ENCODE data around the gene KCNK15.

KCNK15 gene

DNA sequence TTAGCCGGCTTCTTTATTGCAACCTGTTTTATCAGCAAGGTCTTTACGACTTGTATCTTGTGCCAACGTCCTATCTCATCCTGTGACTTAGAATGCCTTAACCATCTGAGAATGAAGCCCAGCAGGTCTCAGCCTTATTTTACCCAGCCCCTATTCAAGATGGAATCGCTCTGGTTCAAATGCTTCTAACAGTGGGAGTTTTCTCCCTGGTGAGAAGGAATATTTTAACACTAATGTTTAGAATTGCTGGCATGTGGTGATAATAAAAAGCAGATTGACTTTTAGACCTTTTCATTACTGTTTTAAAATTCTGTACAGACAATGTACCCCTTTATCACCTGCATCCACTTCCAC, 9.9 kb upstream of the KCNK15 start:
- DNase-seq (ENCODE audit: low read depth in 2 of 3, low spot score in 2 of 3) = no peak

DNA sequence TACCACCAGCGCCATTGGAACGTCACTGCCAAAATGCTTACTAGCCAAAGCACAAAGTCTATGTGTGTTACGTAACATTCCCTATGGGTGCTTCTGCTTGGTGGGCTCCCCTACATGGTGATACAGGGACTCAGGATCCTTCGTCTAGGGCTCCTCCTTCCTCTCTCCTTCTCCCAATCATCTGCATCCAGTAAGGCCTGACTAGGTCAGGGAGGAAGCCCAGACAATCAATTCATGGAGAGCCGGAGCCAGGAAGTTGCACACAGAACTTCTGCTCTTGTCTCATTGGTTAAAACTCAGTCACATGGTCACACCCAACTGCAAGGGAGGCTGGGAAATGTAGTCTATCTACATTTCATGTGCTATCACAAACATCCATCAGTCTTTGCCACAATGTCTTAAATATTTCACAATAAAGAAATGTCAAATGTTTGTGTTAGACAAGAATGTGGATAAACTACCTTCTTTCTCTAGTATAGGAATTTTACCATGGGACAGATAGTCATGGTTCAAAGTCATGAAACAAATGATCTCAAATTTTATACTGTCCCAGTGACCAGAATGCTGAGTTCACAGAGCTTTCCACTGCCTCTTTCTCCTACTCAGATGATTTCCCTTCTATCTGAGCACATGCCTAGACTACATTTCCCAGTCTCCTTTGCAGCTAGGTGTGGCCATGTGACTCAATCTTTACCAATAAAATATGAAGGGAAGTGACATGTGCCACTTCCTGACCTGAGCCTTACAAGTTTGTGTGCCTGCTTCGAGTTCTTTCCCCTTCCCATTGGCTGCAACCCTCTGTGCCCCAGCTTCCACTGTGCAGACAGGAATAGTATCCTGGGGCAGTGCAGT, 9.3 kb upstream of the KCNK15 start:
- DNase-seq (ENCODE audit: low read depth in 2 of 3, low spot score in 2 of 3) = no peak

DNA sequence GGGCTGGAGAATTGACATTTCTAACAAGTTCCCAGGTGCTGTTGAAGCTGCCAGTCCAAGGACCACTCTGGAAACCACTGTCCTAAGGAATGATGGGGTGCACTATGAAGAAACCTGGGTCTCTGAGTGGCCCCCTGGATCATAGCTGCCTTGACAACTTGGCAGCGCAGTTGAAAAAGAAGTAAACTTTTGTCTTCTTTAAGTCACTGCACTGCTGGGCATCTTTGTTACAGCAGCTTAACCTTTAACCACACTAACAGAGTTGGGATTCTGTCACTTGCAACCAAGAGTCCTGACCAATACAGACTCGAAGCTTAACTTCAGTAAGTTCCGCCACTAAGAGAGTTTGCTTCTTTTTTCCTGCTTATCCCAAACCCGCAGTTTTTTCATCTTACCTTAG, 8.5 kb upstream of the KCNK15 start:
- DNase-seq (ENCODE audit: low read depth in 2 of 3, low spot score in 2 of 3) = no peak

DNA sequence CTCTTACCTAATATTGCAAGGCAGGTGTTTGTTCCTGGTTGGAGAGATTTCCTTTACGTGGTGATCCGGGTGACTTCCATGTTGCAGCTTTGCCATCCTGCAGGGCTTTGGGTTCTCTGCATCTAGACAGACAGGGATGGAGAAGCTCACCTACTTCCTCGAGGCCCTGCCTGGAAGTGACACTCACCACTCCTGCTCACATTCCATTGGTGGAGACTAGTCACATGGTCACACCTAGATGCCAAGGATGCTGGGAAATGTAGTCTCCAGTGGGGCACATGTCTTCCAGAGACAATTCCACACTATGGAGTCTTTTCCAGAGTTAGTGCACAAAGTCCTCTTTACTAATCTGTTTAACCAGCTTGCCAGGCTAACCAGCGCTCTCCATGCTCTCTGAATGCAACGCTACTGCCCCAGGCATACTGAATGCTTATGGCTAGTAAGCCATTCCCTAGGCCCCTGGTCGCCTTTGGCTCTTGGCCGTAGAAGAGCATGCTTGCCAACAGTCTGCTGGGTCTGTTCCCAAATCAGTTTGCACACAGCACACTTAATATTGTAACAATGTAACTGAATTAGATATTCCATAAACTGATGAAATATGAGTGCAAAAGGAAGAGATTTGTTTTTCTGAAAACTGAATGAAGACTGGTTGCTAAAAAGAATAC, 6.7 kb upstream of the KCNK15 start:
- peak in 1 of 3 experiments; percentile 5 for DNase-seq (ENCODE audit: low read depth in 2 of 3, low spot score in 2 of 3)

DNA sequence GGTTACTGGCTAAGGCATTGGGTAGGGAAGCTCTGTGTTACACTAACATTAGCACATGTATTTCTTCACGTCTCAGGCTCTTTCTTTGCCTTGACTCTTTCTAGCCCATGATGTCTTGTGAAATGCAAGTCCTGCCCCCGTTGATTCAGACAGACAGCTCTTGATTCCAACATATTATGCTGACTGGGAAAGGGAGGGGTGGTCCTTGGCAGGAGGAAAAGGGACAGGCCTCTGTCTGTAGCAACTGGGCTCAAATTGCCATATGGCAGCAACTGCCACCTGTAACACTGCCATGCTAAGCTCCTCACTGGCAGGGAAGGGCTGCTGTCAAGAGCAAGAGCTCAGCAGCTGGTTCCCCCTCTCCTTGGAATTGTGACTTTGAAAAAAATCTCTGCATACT, 5.7 kb upstream of the KCNK15 start:
- no peak for DNase-seq (ENCODE audit: low read depth in 2 of 3, low spot score in 2 of 3)

DNA sequence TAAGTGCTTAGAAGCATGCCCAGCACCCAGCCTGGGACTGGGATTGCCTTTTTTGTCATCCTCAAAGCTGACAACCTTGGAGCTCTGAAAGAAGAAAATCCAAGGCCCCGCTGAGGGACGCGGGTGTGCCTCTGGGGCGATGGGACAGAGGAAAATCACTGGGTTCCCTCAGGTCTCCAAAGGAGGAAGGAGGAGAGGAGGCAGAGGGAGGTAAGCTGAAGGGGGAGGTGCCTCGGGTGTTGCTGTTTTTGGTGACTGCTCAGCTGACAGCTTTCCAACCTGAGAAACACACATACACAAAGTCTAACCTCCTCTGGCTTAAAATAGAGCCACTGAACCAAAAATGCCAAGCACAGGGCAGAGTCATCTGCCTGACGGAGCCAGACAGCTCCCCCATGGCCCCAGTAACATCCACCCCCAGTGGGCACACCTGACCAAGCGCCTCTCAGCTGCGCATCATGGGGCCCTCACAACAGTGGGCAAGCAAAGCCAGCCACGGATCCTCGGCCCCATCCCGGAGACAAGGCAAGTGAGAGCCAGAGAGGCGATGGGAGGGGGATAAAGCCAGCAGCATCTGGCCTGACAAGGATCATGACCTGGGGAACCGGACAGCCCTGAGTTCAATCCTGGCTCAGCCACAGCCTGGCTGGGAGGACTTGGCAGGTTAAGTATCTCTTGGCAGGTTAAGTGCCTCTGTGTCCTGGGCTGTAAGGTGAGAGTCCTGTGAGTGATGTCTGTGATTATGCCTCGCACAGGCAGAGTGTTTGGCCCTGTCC, 3.2 kb upstream of the KCNK15 start:
- no peak for DNase-seq (ENCODE audit: low read depth in 2 of 3, low spot score in 2 of 3)

DNA sequence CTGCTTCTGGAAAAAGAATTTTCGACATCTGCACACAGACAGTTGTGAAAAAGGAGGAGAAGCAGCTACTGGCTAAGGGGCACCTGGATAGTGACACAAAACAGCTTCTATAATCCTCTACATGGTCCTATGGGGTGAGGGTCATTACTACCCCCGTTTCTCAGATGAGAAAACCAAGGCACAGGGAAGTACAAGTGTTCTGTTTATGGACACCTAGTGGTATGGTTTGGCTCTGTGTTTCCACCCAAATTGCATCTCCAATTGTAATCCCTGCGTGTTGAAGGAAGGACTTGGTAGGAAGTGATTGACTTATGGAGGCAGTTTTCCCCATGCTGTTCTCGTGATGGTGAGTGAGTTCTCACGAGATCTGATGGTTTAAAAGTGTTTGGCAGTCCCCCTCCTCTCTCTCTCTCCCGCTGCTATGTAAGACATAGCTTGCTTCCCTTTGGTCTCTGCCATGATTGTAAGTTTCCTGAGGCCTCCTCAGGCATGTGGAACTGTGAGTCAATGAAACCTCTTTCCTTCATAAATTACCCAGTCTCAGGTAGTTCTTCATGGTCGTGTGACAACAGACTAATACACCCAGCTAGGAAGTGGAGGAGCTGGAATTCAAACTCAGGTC, 2.5 kb upstream of the KCNK15 start:
- no peak for DNase-seq (ENCODE audit: low read depth in 2 of 3, low spot score in 2 of 3)

DNA sequence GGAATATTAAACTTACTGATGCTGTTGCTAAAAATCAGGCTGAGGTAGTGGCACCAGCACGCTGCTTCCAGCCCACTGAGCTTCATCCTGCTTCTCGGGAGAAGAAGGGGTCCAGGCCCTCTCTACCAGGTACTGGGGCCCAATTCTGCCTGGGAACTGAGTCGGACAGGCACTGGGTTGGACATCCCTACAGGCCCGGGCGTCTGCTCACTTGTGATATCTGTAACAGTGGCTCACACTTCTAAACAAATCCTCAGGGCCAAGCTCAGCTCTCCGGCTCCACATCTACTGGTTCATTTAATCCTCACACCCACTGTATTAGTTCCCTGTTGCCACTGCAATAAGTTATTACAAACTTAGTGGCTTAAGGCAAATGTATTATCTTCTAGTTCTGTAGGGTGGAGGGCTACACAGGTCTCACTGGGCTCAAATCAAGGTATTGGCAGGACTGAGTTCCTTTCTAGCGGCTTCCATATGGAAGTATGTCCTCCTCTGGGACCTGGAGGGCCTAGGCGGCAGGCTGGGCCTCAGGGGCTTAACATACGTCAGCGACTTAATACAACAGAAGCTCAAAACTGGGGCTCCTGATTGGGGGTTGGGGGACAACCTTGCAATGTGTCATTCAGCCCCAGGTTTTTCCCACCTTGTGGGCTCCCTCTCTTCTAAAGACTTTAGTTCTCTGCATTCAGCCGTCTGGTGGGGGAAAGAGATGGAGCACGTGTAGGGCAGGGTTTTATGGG, 1.6 kb upstream of the KCNK15 start:
- no peak for DNase-seq (ENCODE audit: low read depth in 2 of 3, low spot score in 2 of 3)

DNA sequence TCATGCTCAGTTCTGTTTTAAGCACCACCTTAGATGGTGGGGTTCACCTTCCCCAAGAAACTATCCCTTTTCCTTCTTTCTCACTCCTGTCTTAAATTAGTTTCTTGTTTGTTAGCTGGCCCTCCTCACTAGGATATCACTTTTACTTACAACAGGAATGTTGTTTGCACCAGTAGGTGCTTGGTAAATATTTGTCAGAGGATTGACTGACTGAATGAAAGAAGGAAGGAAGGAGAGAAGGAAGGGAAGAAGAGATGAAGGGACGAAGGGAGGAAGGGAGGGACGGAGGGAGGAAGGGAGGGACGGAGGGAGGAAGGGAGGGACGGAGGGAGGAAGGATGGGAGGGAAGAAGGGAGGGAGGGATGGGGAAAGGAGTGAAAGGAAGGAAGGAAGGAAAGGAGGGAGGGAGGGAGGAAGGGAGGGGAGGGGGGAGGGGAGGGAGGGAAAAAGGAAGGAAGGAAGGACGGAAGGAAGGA, 505 bp upstream of the KCNK15 start:
- DNase-seq (ENCODE audit: low read depth in 2 of 3, low spot score in 2 of 3) = no peak

DNA sequence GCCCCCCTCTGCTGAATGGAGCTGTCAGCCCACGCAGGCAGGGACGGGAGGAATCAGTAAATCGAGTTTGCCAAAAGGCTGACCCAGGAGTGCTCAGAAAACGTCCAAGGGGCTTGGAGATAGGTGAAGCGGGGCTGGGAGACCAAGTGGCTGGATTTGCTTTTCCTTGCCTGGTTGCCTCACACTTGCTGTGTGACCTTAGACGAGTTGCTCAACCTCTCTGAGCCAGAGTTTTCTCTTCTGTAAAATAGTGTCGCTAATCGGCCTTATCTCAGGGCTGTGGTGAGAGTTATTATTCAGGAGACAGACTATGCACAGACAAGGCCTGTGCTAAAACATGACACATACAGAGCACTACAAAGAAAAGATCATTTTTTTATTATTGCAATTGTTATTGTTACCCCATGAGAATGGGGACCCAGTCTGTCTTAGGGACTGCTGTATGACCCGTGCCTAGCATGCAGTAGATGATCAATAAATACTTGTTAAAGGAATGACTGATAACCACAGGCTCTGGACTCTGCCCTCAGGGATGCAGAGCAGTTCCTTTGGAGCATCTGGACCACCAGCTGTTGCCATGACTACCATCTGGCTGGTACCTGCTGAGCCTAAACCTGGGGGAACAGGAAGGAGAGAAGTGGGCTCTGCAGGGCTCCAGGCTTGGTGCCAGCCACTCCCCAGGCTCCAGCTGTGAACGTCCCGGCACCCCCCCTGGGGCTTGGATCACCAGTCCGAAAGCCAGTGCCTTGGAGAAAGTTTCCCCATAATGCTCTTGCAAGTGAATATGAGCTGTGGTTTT, 901 bp downstream of the KCNK15 start:
- no peak for DNase-seq (ENCODE audit: low read depth in 2 of 3, low spot score in 2 of 3)

DNA sequence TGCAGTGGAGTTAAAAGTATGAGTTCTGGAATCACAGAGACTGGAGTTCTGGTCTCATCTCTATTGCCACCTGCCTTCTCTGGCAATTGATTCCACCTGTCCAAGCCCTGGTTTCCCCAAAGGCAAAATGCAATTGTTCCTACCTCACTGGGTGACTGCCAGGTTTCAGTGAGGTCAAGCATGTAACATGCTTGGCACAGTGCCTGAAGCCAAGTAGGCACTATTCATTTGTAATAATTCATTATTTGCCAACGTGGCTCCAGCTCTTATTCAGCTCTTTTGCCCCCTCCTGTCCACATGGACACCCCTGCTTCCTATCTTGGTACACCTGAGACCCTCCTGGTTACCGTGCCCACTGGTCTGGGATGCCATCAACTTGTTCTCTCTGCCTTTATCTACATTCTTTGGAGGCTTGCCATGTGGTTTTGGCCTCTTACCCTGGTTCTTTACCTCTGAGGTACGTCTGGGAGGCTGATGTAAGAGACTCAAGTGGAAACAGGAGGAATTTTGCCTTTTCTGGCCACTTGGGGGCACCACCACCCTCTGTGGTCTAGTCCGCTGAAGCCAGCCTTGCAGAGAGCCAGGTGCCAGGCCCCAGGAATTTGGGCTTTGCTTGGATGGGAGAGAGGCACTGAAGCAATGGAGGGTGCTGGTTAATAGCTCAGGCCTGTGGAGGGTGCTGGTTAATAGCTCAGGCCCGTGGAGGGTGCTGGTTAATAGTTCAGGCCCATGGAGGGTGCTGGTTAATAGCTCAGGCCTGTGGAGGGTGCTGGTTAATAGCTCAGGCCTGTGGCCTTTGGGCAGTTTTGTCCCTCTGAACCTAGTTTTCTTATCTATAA, 1.7 kb downstream of the KCNK15 start:
- DNase-seq (ENCODE audit: low read depth in 2 of 3, low spot score in 2 of 3) = peak; percentile 13 to 41 (median 40)

DNA sequence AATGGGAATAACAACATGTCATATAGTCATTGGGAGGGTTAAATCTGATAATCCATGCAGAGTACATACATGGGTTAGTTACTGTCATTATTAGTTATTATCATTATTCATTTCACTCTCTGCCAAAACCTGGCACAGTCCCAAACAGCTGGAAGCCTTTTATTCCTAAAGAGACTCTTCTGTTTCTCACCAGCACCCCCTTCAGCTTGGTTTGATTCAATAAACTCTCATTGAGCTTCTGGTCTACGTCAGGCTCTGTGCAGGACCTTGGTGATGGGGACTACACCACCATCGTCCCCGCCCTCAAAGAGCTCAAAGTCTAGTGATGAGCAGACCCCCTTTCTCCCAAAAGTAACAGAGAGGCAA, 2.3 kb downstream of the KCNK15 start:
- no peak for DNase-seq (ENCODE audit: low read depth in 2 of 3, low spot score in 2 of 3)

DNA sequence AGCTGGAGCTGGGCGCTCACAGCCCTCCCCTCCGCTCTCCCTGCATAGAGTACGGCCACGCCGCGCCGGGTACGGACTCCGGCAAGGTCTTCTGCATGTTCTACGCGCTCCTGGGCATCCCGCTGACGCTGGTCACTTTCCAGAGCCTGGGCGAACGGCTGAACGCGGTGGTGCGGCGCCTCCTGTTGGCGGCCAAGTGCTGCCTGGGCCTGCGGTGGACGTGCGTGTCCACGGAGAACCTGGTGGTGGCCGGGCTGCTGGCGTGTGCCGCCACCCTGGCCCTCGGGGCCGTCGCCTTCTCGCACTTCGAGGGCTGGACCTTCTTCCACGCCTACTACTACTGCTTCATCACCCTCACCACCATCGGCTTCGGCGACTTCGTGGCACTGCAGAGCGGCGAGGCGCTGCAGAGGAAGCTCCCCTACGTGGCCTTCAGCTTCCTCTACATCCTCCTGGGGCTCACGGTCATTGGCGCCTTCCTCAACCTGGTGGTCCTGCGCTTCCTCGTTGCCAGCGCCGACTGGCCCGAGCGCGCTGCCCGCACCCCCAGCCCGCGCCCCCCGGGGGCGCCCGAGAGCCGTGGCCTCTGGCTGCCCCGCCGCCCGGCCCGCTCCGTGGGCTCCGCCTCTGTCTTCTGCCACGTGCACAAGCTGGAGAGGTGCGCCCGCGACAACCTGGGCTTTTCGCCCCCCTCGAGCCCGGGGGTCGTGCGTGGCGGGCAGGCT, 4.6 kb downstream of the KCNK15 start:
- no peak for DNase-seq (ENCODE audit: low read depth in 2 of 3, low spot score in 2 of 3)

DNA sequence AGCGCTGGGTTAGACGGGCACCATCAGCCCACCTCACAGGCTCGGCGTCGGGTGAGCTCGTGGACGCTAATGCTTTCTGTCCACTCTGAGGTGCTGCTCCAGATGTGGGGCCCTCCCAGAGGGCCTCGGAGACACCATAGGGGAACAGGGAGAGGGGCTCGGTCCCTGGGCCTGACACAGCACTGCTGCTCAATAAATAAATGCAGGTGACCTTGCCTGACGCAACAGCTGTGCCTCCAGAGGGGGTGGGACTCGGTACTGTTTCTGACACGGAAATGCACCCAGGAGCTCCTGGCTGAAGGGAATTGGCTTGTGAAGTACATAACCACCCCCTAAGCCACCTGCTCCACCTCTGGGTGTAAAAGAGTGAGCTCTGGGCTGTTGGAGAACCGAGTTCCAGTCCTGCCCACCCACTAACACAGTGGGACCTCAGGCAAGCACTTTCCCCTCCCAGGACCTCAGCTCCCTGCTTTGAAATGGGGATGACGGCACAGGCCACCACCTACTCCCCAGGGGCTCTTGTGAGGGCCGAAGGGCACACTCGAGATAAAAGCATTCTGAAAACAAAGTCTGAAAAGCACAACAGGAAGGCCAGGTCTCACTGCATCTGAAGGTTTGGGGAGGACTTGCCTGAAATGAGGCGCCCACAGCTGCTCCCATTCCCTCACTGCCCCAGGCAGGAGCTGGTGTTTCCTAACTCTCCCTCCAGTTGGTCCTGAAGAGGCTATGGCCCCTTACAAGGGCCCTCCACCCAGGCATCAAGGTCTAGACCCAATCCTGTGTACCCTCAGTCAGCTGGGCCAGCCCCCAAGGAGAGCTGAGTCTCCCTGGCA, 6.7 kb downstream of the KCNK15 start:
- DNase-seq (ENCODE audit: low read depth in 2 of 3, low spot score in 2 of 3) = no peak

DNA sequence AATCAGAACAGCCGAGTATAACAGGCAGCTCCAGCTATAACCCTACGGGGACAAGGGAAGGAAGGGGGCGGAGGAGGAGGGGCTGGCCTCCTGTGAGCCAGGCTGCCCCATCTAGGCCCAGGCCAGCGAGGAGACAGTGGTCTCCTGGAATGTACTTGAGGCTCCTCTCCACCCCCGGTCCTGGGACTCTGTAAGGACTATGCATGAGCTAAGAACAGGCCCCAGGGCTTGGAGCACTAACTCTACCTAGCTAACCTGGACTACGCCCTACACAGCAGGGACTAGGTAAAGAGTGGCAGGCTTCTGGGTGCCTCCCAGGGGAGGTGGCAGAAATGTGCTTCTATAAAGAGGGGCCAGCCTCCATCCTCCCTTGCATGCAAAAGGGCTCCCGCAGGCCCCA, 8.9 kb downstream of the KCNK15 start:
- no peak for DNase-seq (ENCODE audit: low read depth in 2 of 3, low spot score in 2 of 3)

DNA sequence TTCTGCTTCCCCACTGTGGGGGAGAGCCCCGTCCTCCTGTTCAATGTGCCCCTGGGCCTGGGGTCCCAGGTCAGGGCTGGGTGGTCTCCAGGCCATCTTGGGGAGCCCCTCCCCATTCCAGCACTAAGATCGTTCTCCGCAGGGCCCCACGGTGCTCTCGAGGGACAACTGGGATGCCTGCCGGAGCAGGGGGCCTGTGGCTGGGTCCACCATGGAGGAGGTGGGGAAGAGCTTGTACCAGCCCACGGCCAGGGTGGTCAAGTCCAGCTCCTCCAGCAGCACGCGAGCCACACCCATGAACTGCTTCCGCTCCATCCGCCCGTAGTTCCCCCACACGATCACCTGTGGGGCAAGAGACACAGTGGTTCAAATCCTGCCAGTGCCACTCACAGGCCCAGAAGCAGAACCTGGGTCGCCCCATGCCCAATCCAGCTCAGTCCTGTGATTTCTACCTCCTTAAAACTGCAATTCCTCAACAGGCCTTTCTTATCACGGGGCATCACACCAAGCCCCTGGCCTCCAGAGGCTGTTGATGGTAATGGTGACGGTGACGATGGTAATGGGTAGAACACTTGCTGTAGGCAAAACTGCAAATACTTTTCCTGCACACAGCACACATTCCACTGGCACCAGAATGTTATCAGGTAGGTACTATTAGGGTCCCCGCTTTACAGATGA, 10.5 kb downstream of the KCNK15 start:
- DNase-seq (ENCODE audit: low read depth in 2 of 3, low spot score in 2 of 3) = no peak

DNA sequence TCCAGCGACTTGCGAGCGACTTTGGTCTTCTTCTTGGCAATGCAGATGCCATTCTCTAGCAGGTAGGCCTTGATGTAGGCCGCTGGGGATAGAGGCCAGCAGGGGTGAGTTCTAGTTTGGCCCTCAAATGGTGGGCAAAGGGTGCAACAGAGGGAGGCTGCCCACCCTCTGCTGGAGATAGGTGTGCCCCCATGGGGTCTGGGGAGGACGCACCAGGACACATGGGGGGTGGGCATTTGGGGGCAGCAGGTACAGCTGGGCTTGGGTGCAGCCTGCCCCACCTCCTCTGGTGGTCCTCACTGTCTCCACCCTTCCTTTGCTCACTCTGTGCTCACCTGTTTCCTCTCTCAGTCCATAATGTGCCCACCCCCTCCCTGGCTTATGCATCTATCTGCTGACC, 11.3 kb downstream of the KCNK15 start:
- DNase-seq (ENCODE audit: low read depth in 2 of 3, low spot score in 2 of 3) = no peak

Data from activated CD8-positive, alpha-beta memory T cell treated with anti-CD3 and anti-CD28 coated beads for 48 hours (primary cell).